Fibroblast of the conjunctiva (primary cell): ENCODE measurements around the gene RASGRF2.

Source experiments
- DNase-seq: peaks from one replicate; pipeline ENCODE4 v3.0.0-alpha.2; 2010; ENCODE audit warnings: low read depth

The RASGRF2 gene, protein sequence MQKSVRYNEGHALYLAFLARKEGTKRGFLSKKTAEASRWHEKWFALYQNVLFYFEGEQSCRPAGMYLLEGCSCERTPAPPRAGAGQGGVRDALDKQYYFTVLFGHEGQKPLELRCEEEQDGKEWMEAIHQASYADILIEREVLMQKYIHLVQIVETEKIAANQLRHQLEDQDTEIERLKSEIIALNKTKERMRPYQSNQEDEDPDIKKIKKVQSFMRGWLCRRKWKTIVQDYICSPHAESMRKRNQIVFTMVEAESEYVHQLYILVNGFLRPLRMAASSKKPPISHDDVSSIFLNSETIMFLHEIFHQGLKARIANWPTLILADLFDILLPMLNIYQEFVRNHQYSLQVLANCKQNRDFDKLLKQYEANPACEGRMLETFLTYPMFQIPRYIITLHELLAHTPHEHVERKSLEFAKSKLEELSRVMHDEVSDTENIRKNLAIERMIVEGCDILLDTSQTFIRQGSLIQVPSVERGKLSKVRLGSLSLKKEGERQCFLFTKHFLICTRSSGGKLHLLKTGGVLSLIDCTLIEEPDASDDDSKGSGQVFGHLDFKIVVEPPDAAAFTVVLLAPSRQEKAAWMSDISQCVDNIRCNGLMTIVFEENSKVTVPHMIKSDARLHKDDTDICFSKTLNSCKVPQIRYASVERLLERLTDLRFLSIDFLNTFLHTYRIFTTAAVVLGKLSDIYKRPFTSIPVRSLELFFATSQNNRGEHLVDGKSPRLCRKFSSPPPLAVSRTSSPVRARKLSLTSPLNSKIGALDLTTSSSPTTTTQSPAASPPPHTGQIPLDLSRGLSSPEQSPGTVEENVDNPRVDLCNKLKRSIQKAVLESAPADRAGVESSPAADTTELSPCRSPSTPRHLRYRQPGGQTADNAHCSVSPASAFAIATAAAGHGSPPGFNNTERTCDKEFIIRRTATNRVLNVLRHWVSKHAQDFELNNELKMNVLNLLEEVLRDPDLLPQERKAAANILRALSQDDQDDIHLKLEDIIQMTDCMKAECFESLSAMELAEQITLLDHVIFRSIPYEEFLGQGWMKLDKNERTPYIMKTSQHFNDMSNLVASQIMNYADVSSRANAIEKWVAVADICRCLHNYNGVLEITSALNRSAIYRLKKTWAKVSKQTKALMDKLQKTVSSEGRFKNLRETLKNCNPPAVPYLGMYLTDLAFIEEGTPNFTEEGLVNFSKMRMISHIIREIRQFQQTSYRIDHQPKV (N-terminal part only)

GRCh38 chr5:80959768-80960442, at the start of gene RASGRF2:
Gene RASGRF2 (plus strand): TSS chr5:80960363. CDS start chr5:80960739, 376 bp downstream.
- no peak for DNase-seq

GRCh38 chr5:80912479-80912878, 47.7 kb upstream of the RASGRF2 start:
- no peak for DNase-seq

DNA sequence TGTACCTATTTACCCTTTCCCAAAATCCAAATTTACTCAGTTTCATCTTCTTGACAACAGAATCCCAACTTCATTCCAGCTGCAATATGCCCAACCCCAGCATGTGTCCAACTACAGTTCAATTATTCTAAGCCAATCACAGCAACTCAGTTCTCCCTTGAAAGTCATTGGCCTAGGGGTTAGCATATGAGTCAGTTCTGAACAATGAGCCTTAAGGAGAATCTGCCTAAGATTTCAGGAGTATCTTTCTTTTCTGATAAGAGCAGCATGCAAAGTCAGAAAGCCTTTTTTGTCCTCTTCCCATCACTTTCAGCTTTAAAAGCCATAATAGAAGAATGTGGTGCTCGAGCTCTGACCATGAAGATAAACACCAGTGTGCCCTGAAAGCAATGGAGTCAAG, 44.4 kb upstream of the RASGRF2 start:
- no peak for DNase-seq

- DNase-seq, result peak; percentile 3
These were observed 43.5 kb upstream of the RASGRF2 start for GRCh38 chr5:80916676-80917075.

GRCh38 chr5:80917631-80918030, 42.5 kb upstream of the RASGRF2 start:
- DNase-seq, result no peak

DNA sequence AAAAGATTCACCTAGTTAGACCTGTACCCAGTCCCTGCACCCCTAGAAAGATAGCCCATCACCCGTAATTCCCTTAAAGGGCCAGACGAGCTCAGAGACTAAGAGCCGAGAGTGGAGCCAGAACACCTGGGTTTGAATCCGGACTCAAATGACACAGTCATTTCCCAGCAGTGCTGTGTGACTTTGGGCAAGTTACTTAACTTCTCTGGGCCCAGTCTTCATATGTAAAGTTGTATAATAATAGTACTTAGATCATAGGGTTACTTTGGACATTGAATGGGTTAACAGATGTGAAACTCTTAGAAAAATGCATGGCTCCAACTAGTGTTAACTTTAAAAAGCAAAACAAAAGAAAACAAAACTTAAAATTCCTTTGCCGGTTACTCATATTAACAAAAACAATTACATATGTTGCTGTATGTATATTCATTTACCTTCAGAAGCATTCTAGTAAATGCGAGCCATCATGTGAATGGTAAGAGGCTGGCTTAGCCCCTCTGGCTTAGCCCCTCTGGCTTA, 40.4 kb upstream of the RASGRF2 start:
- no peak for DNase-seq

DNA sequence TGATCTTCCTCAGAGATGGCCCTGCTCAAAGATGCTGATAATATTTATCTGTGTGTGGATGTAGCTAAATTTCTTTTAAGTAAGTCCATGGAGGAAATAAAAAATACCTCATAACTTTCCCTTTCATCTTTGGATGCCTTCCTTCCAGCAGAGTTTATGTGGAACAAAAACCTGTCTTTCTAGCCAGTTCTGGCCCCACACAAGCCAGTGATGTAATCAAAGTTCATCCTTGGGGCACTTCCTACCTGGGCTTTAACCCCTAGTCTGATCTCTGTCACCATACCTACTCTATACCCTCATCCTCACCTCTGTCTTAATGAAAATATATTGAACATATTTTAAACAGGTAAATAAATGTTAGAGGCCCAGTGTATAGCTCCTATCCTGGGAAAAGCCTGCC, 39.8 kb upstream of the RASGRF2 start:
- no peak for DNase-seq

GRCh38 chr5:80921026-80921425, 39.1 kb upstream of the RASGRF2 start:
- no peak for DNase-seq

DNA sequence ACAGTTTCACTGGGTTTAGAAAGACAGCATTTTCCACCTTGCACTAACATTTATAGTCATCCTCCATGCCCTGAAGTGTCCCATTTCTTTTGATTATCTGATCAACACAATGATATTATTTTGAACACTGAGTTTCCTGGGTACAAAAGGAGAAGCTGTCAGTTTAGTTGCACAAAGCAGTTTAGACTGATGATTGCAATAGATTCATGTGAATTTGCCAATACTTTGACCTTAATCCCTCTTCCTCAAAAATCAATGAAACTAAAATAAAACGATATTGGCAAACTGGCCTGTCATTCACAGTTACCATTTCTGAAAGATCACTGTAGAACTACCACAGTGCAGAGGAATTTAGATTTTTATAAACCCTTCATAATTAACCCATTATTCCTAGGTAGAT, 34.2 kb upstream of the RASGRF2 start:
- no peak for DNase-seq

DNA sequence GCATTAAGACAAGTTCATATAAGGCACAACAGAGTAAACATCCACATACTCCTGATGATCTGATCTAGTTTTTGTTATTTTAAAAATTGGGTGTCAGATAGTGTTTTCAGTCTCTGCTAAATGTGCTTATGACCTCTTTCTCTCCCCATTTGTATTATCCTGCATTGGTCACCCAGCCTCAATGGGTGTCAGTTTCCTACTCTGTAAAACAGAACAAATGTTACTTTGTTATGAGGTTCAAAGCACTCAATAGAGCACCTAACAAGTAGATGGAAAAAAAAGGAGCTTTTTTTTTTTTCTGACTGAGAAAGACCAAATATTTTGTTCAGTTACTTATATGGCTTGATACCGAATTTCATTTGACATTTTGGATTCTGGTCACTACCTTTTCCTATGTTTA, 33.6 kb upstream of the RASGRF2 start:
- no peak for DNase-seq

DNA sequence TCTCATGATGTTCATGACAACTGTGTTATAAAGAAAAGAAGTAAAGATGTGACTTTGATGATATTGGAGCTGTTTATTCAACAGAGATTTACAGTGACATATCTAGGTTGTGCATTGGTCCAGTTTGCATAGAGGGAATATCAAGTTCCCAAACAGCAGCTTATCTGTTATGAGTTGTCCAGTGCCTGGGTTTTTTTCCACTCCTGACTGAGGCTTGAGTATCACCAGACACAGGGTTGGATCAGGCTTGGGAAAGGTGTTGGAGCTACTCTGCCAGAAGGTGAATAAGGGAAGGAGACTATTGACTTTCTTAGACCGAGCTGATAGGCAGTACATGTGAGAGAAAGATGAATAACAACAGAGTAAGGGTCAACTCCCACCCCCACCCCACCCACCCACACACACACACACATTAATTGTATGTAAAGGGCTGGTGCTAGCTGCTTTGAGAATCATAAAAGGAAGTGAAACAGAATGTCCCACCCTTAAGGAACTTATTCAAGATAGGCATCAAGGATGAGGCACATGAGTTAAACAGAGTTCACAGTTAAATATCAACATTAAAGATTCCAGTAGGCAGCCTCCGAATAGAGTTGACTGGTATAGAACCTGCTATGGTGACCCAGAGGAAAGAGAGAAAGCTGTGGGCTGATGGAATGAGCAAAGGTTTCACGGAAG, 33.0 kb upstream of the RASGRF2 start:
- DNase-seq, result no peak

DNA sequence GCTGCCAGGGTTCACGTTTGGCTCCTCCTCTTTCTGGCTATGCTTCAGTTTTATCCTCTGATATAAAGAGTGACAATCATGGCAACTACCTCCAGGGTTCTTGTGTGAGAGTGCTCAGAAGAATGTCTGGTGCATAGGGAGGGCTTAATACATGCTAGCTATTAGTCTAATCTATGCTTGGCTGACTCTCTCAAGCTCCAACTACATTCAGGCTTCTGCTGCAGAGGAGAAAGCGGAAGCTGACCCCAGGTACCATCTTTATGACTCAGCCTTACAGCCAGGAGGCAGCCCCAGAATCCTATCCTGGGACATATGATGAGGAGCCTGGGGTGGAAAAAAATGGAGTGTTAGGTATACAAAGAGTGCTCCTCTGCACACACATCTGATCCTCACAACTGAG, 32.1 kb upstream of the RASGRF2 start:
- DNase-seq, result no peak

GRCh38 chr5:80930940-80931339, 29.2 kb upstream of the RASGRF2 start:
- no peak for DNase-seq

DNA sequence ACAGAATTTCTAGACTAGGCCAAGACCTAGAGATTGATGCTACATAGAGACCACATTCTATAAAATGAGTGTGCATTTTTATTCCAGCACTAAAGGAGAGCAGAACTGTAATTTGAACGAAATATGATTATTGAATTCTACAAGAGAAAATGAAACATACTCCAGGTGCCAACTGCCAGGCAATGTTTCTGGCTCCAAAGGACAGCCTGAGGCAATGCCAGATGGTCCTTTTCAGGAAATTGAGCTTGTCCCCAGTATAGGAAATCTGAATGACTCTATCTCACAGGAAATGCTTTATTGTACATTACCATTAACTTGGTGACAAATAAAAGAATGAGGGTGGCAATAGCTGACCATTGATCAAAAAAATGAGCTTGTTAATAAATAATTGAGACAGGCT, 28.8 kb upstream of the RASGRF2 start:
- DNase-seq, result no peak

DNA sequence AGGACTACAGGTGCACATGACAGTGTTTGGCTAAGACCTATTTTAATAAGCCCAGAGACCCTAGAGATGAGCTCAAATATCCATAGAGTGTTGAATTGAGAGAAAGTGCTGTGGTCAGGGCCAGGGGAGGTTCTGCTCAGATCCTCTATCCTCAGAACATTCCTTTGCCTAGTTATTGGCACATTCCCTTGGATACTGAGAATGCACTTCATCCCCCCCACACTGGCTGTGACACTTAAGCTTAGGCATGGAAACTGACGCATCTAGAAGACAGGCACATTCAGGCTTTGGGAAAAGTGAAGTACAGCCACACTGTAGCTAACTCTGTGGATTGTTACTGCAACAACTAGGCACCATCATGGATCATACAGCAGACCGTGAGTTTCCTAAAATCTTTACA, 27.1 kb upstream of the RASGRF2 start:
- no peak for DNase-seq

- DNase-seq, result no peak
These were observed 25.4 kb upstream of the RASGRF2 start for GRCh38 chr5:80934751-80935150.

- no peak for DNase-seq
These were observed 24.3 kb upstream of the RASGRF2 start for GRCh38 chr5:80935811-80936385.

GRCh38 chr5:80936881-80937280, 23.3 kb upstream of the RASGRF2 start:
- no peak for DNase-seq

DNA sequence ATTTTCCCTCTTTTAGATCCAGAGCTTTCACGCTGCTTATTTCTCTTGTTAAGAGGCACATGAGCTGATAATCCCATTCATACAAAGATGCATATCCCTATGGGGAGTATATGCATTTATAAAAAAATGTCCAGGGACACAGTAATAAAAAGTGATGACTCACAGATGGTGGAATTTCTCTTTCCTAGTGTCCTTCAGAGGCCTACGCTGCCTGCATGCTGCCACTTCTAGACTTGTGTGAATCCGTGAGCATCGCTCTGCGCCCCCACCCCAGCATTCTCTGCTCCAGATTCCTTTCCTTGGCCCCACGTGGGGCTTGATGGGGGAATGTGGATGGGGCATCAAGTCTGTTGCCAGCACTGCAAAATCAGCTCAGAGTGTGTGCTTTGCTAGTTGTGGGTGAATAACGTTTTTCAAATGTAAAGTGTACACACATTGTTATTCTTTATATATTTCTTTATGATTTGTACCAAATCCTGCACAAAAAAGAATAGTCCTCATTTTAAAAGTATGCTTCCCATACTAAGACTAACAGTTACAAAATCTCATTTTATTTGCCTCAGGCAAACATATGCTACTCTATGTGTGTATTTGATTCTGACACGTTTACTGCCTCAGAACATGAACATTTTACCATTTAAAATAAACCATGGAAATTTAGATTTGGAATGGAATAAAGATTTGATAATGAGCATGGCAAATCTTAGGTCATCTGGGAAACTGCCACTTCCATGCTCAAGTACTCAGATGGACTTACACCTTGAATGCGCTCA, 22.4 kb upstream of the RASGRF2 start:
- no peak for DNase-seq

DNA sequence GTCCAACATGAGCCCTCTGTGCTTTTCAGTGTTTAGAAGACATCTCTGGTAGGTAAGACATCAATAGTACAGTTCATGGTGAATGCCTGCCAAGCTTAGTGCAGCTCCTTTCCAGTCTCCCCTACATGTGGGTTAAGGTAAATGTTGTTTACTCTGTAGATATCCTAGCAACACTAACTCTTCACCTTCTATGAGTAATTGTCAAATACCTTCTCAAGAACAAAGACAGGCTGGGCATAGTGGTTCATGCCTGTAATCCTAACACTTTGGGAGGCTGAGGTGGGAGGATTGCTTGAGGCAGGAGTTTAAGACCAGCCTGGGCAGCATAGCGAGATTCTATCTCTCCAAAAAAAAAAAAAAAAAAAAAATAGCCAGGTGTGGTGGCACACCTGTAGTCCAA, 18.7 kb upstream of the RASGRF2 start:
- no peak for DNase-seq
